Neural cell (in vitro differentiated cells): ENCODE measurements around the gene SERPINA1. TPM values are rescaled to one million over a fixed set of nuclear protein-coding genes. Genes with fewer than 3 reads are reported as not detected.

Experiments
- H2AFZ ChIP-seq: fragments of 200-600, 300-800 bp; sonication (generic), shearing (Covaris generic); 2 replicates; pipeline ENCODE4 v1.6.0; 2014; ENCODE audit warnings: low read depth, mild to moderate bottlenecking, antibody characterized with exemption, low read length, moderate library complexity
- H3F3A ChIP-seq: fragments of 200-600 bp; shearing (Covaris generic); 2 replicates; pipeline ENCODE4 v1.6.1; 2016; ENCODE audit warnings: mild to moderate bottlenecking, moderate library complexity, mixed read lengths, antibody characterized with exemption, low read length; ENCODE audit not compliant: insufficient read depth, poor library complexity, severe bottlenecking
- H3K27ac ChIP-seq: fragments of 200-600, 300-800 bp; sonication (generic), shearing (Covaris generic); 2 replicates; pipeline ENCODE4 v1.5.1; 2014; ENCODE audit warnings: mild to moderate bottlenecking, low read length, moderate library complexity
- H3K27me3 ChIP-seq: fragments of 300-800, 200-600 bp; sonication (generic), shearing (Covaris generic); 2 replicates; pipeline ENCODE4 v1.6.0; 2014; ENCODE audit warnings: mild to moderate bottlenecking, low read depth, low read length, moderate library complexity; ENCODE audit not compliant: insufficient read depth
- H3K36me3 ChIP-seq: fragments of 300-800, 200-600 bp; sonication (generic), shearing (Covaris generic); 2 replicates; pipeline ENCODE4 v1.5.1; 2014; ENCODE audit warnings: mild to moderate bottlenecking, antibody characterized with exemption, low read length, moderate library complexity; ENCODE audit not compliant: insufficient read depth
- H3K4me2 ChIP-seq: fragments of 300-800, 200-600 bp; sonication (generic), shearing (Covaris generic); 2 replicates; pipeline ENCODE4 v1.6.0; 2014; ENCODE audit warnings: mild to moderate bottlenecking, low read length
- H3K4me3 ChIP-seq: fragments of 300-800, 200-600 bp; sonication (generic), shearing (Covaris generic); 2 replicates; pipeline ENCODE4 v1.5.1; 2014; ENCODE audit warnings: mild to moderate bottlenecking, low read length, moderate library complexity
- H3K79me2 ChIP-seq: fragments of 200-600 bp; shearing (Covaris generic); replicated peaks from 2 replicates; pipeline ENCODE4 v1.6.0; 2014; ENCODE audit warnings: mild to moderate bottlenecking, low read length, moderate library complexity; ENCODE audit not compliant: insufficient read depth
- H3K9ac ChIP-seq: fragments of 300-800, 200-600 bp; sonication (generic), shearing (Covaris generic); 2 replicates; pipeline ENCODE4 v1.6.1; 2016; ENCODE audit warnings: mild to moderate bottlenecking, low read length, mixed read lengths
- H3K9me2 ChIP-seq: fragments of 200-600 bp; shearing (Covaris generic); 2 replicates; pipeline ENCODE4 v1.6.1; 2016; ENCODE audit warnings: mild to moderate bottlenecking, low read length, mixed read lengths; ENCODE audit not compliant: insufficient read depth
- H3K9me3 ChIP-seq: fragments of 200-600, 300-800 bp; sonication (generic), shearing (Covaris generic); 2 replicates; pipeline ENCODE4 v1.6.1; 2016; ENCODE audit warnings: mild to moderate bottlenecking, mixed run types, low read length, moderate library complexity, mixed read lengths
- H4K20me1 ChIP-seq: fragments of 200-600 bp; shearing (Covaris generic); 2 replicates; pipeline ENCODE4 v1.6.1; 2016; ENCODE audit warnings: mild to moderate bottlenecking, mixed run types; ENCODE audit not compliant: insufficient read depth
- EP300 ChIP-seq: fragments of 450-650 bp; conservative IDR thresholded peaks from 2 replicates; pipeline ENCODE4 v1.6.1; 2014; ENCODE audit warnings: antibody characterized with exemption, mild to moderate bottlenecking, moderate library complexity; ENCODE audit not compliant: poor library complexity, severe bottlenecking
- EZH2 ChIP-seq: fragments of 200-600, 300-800 bp; shearing (Covaris generic), sonication (generic); IDR thresholded peaks from 2 replicates; pipeline ENCODE4 v1.6.1; 2014; ENCODE audit warnings: antibody characterized with exemption, low read length, borderline replicate concordance, mild to moderate bottlenecking; ENCODE audit not compliant: insufficient read depth, poor library complexity, severe bottlenecking
- MXI1 ChIP-seq: fragments of 450-650 bp; conservative IDR thresholded peaks from 2 replicates; pipeline ENCODE4 v1.6.1; 2014; ENCODE audit warnings: antibody characterized with exemption, mild to moderate bottlenecking; ENCODE audit not compliant: poor library complexity, severe bottlenecking
- POLR2AphosphoS5 ChIP-seq: IDR thresholded peaks from 2 replicates; pipeline ENCODE4 v1.6.1; 2012
- RAD21 ChIP-seq: fragments of 450-650 bp; conservative IDR thresholded peaks from 2 replicates; pipeline ENCODE4 v1.6.1; 2014; ENCODE audit warnings: antibody characterized with exemption, mild to moderate bottlenecking, moderate library complexity
- SMC3 ChIP-seq: fragments of 450-650 bp; conservative IDR thresholded peaks from 2 replicates; pipeline ENCODE4 v1.6.1; 2014; ENCODE audit warnings: antibody characterized with exemption, mild to moderate bottlenecking, moderate library complexity; ENCODE audit not compliant: poor library complexity
- TAF1 ChIP-seq: IDR thresholded peaks from 2 replicates; pipeline ENCODE4 v1.6.1; 2012; ENCODE audit warnings: low read depth
- polyA plus RNA-seq: library from polyadenylated mRNA; depleted of rRNA; stranded (reverse); fragments of >200 nt; gene quantifications from 2 replicates; pipeline ENCODE4 v1.2.3, GENCODE V29; 2014
- TF ChIP-seq, protein P1 (sequence below): fragments of 450-650 bp; IDR thresholded peaks from 2 replicates; pipeline ENCODE4 v1.5.1; 2014; ENCODE audit warnings: antibody characterized with exemption, mild to moderate bottlenecking, moderate library complexity; ENCODE audit not compliant: poor library complexity, severe bottlenecking
- TF ChIP-seq, protein P2 (sequence below): IDR thresholded peaks from 2 replicates; pipeline ENCODE4 v1.6.1; 2012; ENCODE audit warnings: borderline replicate concordance

The SERPINA1 gene
- polyA plus RNA-seq, 1 donor from 2014 or later = not detected

DNA sequence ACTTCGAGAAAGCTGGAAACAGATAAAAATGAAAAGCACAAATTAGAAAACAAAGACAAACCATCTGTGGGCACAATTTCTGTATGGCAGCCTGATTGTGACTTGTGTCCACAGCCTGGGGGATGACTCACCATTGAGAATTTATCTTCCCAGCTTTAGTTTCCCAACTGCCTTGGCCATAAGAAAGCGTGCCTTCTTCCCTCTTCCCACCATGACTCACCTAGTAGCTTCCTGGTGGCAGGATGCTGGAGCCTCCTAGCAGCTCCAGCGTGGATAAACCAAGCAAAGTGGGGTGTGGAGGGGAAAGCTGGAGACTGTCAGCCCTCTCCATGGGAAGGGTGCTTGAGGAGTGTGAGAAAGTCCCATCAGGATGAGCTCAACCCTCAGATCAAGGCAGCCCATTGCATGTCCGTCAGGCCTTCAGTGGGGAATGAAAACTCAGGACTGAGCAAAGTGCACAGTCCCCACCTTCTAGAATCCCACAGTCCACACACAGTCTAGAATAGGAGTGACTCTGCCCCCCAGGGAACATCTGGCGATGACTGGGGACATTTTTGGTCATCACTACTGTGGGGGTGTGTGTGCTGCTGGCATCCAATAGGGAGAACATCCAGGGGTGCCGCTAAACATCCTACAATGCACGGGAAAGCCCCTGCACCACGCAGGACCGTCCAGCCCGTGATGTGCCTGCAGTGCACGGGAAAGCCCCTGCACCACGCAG, 42.9 kb downstream of the SERPINA1 start:
- H3K4me2 ChIP-seq = no peak overlapping the region
- no peaks in the 10 kb centered on the region for H3K27me3 ChIP-seq
- no peak overlapping the region for H2AFZ ChIP-seq
- H3K27ac ChIP-seq = no peak overlapping the region
- no peak overlapping the region for H3K4me3 ChIP-seq
- H3K9me3 ChIP-seq = no peaks in the 10 kb centered on the region
- TF ChIP-seq RAD21 (no peak), TAF1 (no peak), MXI1 (no peak), EP300 (no peak)
- TF ChIP-seq, protein P1, sequence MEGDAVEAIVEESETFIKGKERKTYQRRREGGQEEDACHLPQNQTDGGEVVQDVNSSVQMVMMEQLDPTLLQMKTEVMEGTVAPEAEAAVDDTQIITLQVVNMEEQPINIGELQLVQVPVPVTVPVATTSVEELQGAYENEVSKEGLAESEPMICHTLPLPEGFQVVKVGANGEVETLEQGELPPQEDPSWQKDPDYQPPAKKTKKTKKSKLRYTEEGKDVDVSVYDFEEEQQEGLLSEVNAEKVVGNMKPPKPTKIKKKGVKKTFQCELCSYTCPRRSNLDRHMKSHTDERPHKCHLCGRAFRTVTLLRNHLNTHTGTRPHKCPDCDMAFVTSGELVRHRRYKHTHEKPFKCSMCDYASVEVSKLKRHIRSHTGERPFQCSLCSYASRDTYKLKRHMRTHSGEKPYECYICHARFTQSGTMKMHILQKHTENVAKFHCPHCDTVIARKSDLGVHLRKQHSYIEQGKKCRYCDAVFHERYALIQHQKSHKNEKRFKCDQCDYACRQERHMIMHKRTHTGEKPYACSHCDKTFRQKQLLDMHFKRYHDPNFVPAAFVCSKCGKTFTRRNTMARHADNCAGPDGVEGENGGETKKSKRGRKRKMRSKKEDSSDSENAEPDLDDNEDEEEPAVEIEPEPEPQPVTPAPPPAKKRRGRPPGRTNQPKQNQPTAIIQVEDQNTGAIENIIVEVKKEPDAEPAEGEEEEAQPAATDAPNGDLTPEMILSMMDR = no peak
- no peaks in the 10 kb centered on the region for H3F3A ChIP-seq
- H3K9me2 ChIP-seq = no peaks in the 10 kb centered on the region
- H4K20me1 ChIP-seq = no peaks in the 10 kb centered on the region
- no peak overlapping the region for H3K9ac ChIP-seq
- H3K36me3 ChIP-seq = no peaks in the 10 kb centered on the region
- H3K79me2 ChIP-seq = no peaks in the 10 kb centered on the region

DNA sequence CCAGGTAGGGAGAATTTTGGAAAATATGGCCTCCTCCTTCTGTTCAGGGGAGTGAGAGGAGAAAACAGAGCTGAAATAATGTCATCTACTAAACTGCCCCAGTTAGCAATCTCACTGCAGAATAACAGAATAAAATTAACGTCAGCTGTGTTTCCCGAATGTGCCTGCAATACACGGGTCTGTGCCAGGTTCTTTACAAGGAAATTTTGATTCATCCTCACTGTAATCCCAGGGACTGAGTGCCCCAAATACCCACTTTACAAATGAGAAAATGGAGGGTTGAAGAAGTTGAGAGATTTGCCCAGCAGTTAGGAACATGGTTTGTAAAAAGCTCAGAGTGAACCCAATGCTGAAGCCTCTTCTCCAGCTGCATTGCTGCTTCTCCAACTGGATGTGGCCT, 44.0 kb downstream of the SERPINA1 start:
- no peaks in the 10 kb centered on the region for H3K27me3 ChIP-seq
- H3K9me3 ChIP-seq = no peaks in the 10 kb centered on the region
- H3K79me2 ChIP-seq = no peaks in the 10 kb centered on the region
- no peak overlapping the region for H2AFZ ChIP-seq
- no peak overlapping the region for H3K27ac ChIP-seq
- no peaks in the 10 kb centered on the region for H3F3A ChIP-seq
- no peak overlapping the region for H3K9ac ChIP-seq
- no peak overlapping the region for H3K4me3 ChIP-seq
- H4K20me1 ChIP-seq = no peaks in the 10 kb centered on the region
- no peak overlapping the region for H3K4me2 ChIP-seq
- TF ChIP-seq, protein P1 = no peak
- H3K36me3 ChIP-seq = no peaks in the 10 kb centered on the region
- H3K9me2 ChIP-seq = no peaks in the 10 kb centered on the region

DNA sequence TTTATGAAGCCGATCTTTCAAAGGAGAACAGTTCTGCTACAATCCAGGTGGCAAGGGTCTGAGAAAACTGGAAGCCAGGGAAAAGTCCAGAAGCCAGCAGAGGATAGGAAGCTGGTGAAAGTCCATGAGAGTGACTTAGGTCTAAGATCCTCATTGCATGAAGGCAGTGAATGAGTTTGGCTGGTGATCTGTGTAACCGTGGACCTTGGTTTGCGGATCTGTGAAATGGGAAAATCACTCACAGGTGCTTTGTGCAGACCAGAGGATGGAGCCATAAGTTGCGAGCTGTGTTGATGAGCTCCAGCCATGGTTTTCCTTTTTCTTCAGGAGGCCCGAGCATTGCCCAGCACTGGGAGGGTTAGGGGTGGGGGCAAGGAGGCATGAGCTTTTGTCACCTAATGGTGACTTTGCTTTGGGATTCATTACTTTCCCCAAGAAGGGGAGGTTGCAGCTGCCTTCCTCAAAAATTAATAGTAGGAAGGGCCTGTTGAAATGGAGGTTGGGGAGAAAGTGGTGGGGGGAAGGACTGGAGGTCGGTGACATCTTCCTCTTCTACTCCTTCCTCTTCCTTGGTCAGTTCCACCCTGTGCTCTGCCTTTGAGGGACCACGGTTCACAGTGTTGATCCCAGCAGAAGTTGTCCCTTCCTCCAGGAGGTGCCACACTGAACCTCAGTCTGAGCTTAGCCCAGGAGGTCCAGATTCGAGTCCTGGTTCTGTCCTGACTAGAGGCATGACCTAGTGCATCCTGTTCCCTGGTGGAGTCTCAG, 45.0 kb downstream of the SERPINA1 start:
- Histone ChIP-seq H3K79me2 (no peaks in the 10 kb centered on the region), H2AFZ (no peak overlapping the region), H3K4me2 (no peak overlapping the region), H3F3A (no peaks in the 10 kb centered on the region), H3K36me3 (no peaks in the 10 kb centered on the region), H3K9me3 (no peaks in the 10 kb centered on the region), H3K9me2 (no peaks in the 10 kb centered on the region), H3K27me3 (no peaks in the 10 kb centered on the region), H3K9ac (no peak overlapping the region), H3K4me3 (no peak overlapping the region), H3K27ac (no peak overlapping the region), H4K20me1 (no peaks in the 10 kb centered on the region)
- no peak for TF ChIP-seq EP300
- no peak for TF ChIP-seq SMC3
- TF ChIP-seq EZH2 = no peak
- TF ChIP-seq RAD21 = no peak
- no peak for TF ChIP-seq MXI1
- TF ChIP-seq, protein P1 = no peak
- no peak for TF ChIP-seq TAF1
- no peak for TF ChIP-seq POLR2AphosphoS5
- TF ChIP-seq, protein P2, sequence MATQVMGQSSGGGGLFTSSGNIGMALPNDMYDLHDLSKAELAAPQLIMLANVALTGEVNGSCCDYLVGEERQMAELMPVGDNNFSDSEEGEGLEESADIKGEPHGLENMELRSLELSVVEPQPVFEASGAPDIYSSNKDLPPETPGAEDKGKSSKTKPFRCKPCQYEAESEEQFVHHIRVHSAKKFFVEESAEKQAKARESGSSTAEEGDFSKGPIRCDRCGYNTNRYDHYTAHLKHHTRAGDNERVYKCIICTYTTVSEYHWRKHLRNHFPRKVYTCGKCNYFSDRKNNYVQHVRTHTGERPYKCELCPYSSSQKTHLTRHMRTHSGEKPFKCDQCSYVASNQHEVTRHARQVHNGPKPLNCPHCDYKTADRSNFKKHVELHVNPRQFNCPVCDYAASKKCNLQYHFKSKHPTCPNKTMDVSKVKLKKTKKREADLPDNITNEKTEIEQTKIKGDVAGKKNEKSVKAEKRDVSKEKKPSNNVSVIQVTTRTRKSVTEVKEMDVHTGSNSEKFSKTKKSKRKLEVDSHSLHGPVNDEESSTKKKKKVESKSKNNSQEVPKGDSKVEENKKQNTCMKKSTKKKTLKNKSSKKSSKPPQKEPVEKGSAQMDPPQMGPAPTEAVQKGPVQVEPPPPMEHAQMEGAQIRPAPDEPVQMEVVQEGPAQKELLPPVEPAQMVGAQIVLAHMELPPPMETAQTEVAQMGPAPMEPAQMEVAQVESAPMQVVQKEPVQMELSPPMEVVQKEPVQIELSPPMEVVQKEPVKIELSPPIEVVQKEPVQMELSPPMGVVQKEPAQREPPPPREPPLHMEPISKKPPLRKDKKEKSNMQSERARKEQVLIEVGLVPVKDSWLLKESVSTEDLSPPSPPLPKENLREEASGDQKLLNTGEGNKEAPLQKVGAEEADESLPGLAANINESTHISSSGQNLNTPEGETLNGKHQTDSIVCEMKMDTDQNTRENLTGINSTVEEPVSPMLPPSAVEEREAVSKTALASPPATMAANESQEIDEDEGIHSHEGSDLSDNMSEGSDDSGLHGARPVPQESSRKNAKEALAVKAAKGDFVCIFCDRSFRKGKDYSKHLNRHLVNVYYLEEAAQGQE = no peak
